ENCODE measurements around the gene FAF2. TPM values are rescaled to one million over a fixed set of nuclear protein-coding genes. Genes with fewer than 3 reads are reported as not detected.
A peak's percentile ranks its signal among the peaks of the same experiment; 100 is the strongest.
"Not testable (repeated sequence)": the region's sequence is repeated elsewhere in the genome, so short reads cannot be mapped to it uniquely, and the experiment has no call there.

Gene FAF2
- total RNA-seq: 10 to 100 TPM; 34.4 to 34.6 TPM

GRCh38 chr5:176447978-176448608 lies at the start of gene FAF2:
FAF2 (plus strand) TSS chr5:176448385; CDS start chr5:176448408, 23 bp downstream.
- ChIA-PET CTCF (interaction anchor here (0.6 to 5.7 kb wide), 31 partner anchors 9 to 538 kb away, joined by 3 to 49 read pairs (median 3); partner anchors contain the start of genes CLTB, NOP16, RNF44 and TSPAN17), POLR2A (interaction anchor here (0.7 to 2.7 kb wide), 7 partner anchors 10 to 95 kb away, joined by 3 to 13 read pairs (median 6); partner anchors contain the start of genes CLTB, HIGD2A, NOP16 and RNF44)
- Mint-ChIP-seq H3K36me3 (peaks cover 6% of the 10 kb centered on the region), H3K27me3 (no peaks in the 10 kb centered on the region), H3K4me1 (ENCODE audit: low read depth) (peaks cover 25% of the 10 kb centered on the region), H3K27ac (peak within 1 kb of the TSS; percentile 98), H3K4me3 (peak within 1 kb of the TSS; percentile 97), H3K9me3 (no peaks in the 10 kb centered on the region)
- intact Hi-C loops (cut with micrococcal nuclease): loop anchor here (1.0 to 5.0 kb wide), 6 partner anchors 12 to 791 kb away; partner anchors contain the start of genes CLTB, HRH2 and RNF44
- DNase-seq: peak; percentile 99

- ChIA-PET CTCF (interaction anchor here (1.3 kb wide), 1 partner anchor 196 kb away, joined by 3 read pairs; no protein-coding TSS in a partner anchor), POLR2A (no interaction called here)
- H3K4me1 Mint-ChIP-seq (ENCODE audit: low read depth): no peaks in the 10 kb centered on the region
- intact Hi-C loops (cut with micrococcal nuclease): no loop called here
- H3K36me3 Mint-ChIP-seq: peaks cover 3% of the 10 kb centered on the region
- no peaks in the 10 kb centered on the region for H3K27me3 Mint-ChIP-seq
- DNase-seq: no peak
- no peak overlapping the region for H3K27ac Mint-ChIP-seq
- no peaks in the 10 kb centered on the region for H3K9me3 Mint-ChIP-seq
- H3K4me3 Mint-ChIP-seq: no peak overlapping the region
These were observed 47.6 kb upstream of the FAF2 start for GRCh38 chr5:176400382-176401156.

GRCh38 chr5:176401281-176402205 lies 46.6 kb upstream of the FAF2 start:
- ChIA-PET POLR2A (no interaction called here), CTCF (no interaction called here)
- H3K36me3 Mint-ChIP-seq: peaks cover 3% of the 10 kb centered on the region
- DNase-seq: no peak
- no peaks in the 10 kb centered on the region for H3K4me1 Mint-ChIP-seq (ENCODE audit: low read depth)
- H3K4me3 Mint-ChIP-seq: no peak overlapping the region
- no peaks in the 10 kb centered on the region for H3K27me3 Mint-ChIP-seq
- intact Hi-C loops (cut with micrococcal nuclease): no loop called here
- no peak overlapping the region for H3K27ac Mint-ChIP-seq
- no peaks in the 10 kb centered on the region for H3K9me3 Mint-ChIP-seq

GRCh38 chr5:176405656-176406435 lies 42.3 kb upstream of the FAF2 start:
- H3K9me3 Mint-ChIP-seq: no peaks in the 10 kb centered on the region
- no peak for DNase-seq
- H3K27ac Mint-ChIP-seq: no peak overlapping the region
- intact Hi-C loops (cut with micrococcal nuclease): no loop called here
- ChIA-PET CTCF (interaction anchor here (1.2 kb wide), 1 partner anchor 10 kb away, joined by 4 read pairs; no protein-coding TSS in a partner anchor), POLR2A (no interaction called here)
- H3K4me1 Mint-ChIP-seq (ENCODE audit: low read depth): no peaks in the 10 kb centered on the region
- no peak overlapping the region for H3K4me3 Mint-ChIP-seq
- no peaks in the 10 kb centered on the region for H3K27me3 Mint-ChIP-seq
- H3K36me3 Mint-ChIP-seq: peaks cover 6% of the 10 kb centered on the region

- CTCF ChIA-PET: interaction anchor here (0.8 to 1.2 kb wide), 2 partner anchors 9 to 136 kb away, joined by 3 to 4 read pairs; no protein-coding TSS in a partner anchor
- no peaks in the 10 kb centered on the region for H3K9me3 Mint-ChIP-seq
- no peaks in the 10 kb centered on the region for H3K27me3 Mint-ChIP-seq
- H3K4me3 Mint-ChIP-seq: no peak overlapping the region
- peaks cover 5% of the 10 kb centered on the region for H3K4me1 Mint-ChIP-seq (ENCODE audit: low read depth)
- no peak for DNase-seq
- H3K36me3 Mint-ChIP-seq: peaks cover 6% of the 10 kb centered on the region
- intact Hi-C loops (cut with micrococcal nuclease): no loop called here
- no peak overlapping the region for H3K27ac Mint-ChIP-seq
- POLR2A ChIA-PET: interaction anchor here (0.6 kb wide), 1 partner anchor 41 kb away, joined by 3 read pairs; no protein-coding TSS in a partner anchor
These were observed 41.6 kb upstream of the FAF2 start for GRCh38 chr5:176406436-176407052.

GRCh38 chr5:176407456-176408251 lies 40.5 kb upstream of the FAF2 start:
- DNase-seq: no peak
- peaks cover 7% of the 10 kb centered on the region for H3K4me1 Mint-ChIP-seq (ENCODE audit: low read depth)
- peaks cover 6% of the 10 kb centered on the region for H3K36me3 Mint-ChIP-seq
- intact Hi-C loops (cut with micrococcal nuclease): no loop called here
- POLR2A ChIA-PET: interaction anchor here (0.6 kb wide), 1 partner anchor 135 kb away, joined by 3 read pairs; no protein-coding TSS in a partner anchor
- no peak overlapping the region for H3K27ac Mint-ChIP-seq
- H3K27me3 Mint-ChIP-seq: no peaks in the 10 kb centered on the region
- CTCF ChIA-PET: interaction anchor here (0.8 to 1.2 kb wide), 2 partner anchors 40 to 135 kb away, joined by 3 read pairs; partner anchors contain the start of gene FAF2
- no peaks in the 10 kb centered on the region for H3K9me3 Mint-ChIP-seq
- H3K4me3 Mint-ChIP-seq: no peak overlapping the region

GRCh38 chr5:176408252-176408573 lies 40.0 kb upstream of the FAF2 start:
- DNase-seq; H3K36me3 Mint-ChIP-seq; H3K4me1 Mint-ChIP-seq (ENCODE audit: low read depth); H3K27me3 Mint-ChIP-seq; H3K9me3 Mint-ChIP-seq; intact Hi-C loops (cut with micrococcal nuclease); H3K27ac Mint-ChIP-seq; H3K4me3 Mint-ChIP-seq: not testable (repeated sequence)
- ChIA-PET CTCF (interaction anchor here (1.2 kb wide), 1 partner anchor 40 kb away, joined by 3 read pairs; the partner anchor contains the start of gene FAF2), POLR2A (interaction anchor here (0.6 kb wide), 1 partner anchor 135 kb away, joined by 3 read pairs; no protein-coding TSS in a partner anchor)

GRCh38 chr5:176408590-176408989 lies 39.6 kb upstream of the FAF2 start:
- Mint-ChIP-seq H3K27ac (no peak overlapping the region), H3K9me3 (no peaks in the 10 kb centered on the region), H3K4me3 (no peak overlapping the region), H3K27me3 (no peaks in the 10 kb centered on the region), H3K36me3 (peaks cover 6% of the 10 kb centered on the region), H3K4me1 (ENCODE audit: low read depth) (peaks cover 11% of the 10 kb centered on the region)
- CTCF ChIA-PET: interaction anchor here (1.2 kb wide), 1 partner anchor 39 kb away, joined by 3 read pairs; the partner anchor contains the start of gene FAF2
- DNase-seq: no peak
- POLR2A ChIA-PET: no interaction called here
- intact Hi-C loops (cut with micrococcal nuclease): no loop called here

- POLR2A ChIA-PET: no interaction called here
- CTCF ChIA-PET: no interaction called here
- Mint-ChIP-seq H3K36me3 (peaks cover 6% of the 10 kb centered on the region), H3K9me3 (no peaks in the 10 kb centered on the region), H3K27me3 (no peaks in the 10 kb centered on the region), H3K4me3 (no peak overlapping the region), H3K27ac (no peak overlapping the region), H3K4me1 (ENCODE audit: low read depth) (peaks cover 23% of the 10 kb centered on the region)
- no peak for DNase-seq
- intact Hi-C loops (cut with micrococcal nuclease): no loop called here
These were observed 38.4 kb upstream of the FAF2 start for GRCh38 chr5:176409765-176410164.

- H3K36me3 Mint-ChIP-seq: peaks cover 6% of the 10 kb centered on the region
- CTCF ChIA-PET: interaction anchor here (0.6 kb wide), 1 partner anchor 661 kb away, joined by 3 read pairs; no protein-coding TSS in a partner anchor
- DNase-seq: no peak
- no peak overlapping the region for H3K27ac Mint-ChIP-seq
- H3K9me3 Mint-ChIP-seq: no peaks in the 10 kb centered on the region
- H3K27me3 Mint-ChIP-seq: no peaks in the 10 kb centered on the region
- intact Hi-C loops (cut with micrococcal nuclease): no loop called here
- H3K4me1 Mint-ChIP-seq (ENCODE audit: low read depth): peaks cover 31% of the 10 kb centered on the region
- H3K4me3 Mint-ChIP-seq: no peak overlapping the region
- POLR2A ChIA-PET: no interaction called here
These were observed 37.6 kb upstream of the FAF2 start for GRCh38 chr5:176410486-176411180.
